HL-60/S4 (cell line): ENCODE measurements around the gene WDR5B.
"Not testable (repeated sequence)": the region's sequence is repeated elsewhere in the genome, so short reads cannot be mapped to it uniquely, and the experiment has no call there.

Experiments
- in situ Hi-C: fragments of 300-500 bp; cut with MboI; formaldehyde crosslinking; loops from 2 replicates; pipeline ENCODE4 v1.14.3; 2022; ENCODE audit warnings: low sequenced_read_pairs

Gene WDR5B

GRCh38 chr3:122415762-122416654, at the start of gene WDR5B:
WDR5B (minus strand) TSS chr3:122416062; CDS start chr3:122415528, 534 bp downstream.
- in situ Hi-C loops: no loop called here

- in situ Hi-C loops: no loop called here
Measured at GRCh38 chr3:122464659-122465058, 48.8 kb upstream of the WDR5B start.

- in situ Hi-C loops: no loop called here
Measured at GRCh38 chr3:122462406-122462805, 46.5 kb upstream of the WDR5B start.

GRCh38 chr3:122461806-122462205, 45.9 kb upstream of the WDR5B start:
- in situ Hi-C loops: no loop called here

DNA sequence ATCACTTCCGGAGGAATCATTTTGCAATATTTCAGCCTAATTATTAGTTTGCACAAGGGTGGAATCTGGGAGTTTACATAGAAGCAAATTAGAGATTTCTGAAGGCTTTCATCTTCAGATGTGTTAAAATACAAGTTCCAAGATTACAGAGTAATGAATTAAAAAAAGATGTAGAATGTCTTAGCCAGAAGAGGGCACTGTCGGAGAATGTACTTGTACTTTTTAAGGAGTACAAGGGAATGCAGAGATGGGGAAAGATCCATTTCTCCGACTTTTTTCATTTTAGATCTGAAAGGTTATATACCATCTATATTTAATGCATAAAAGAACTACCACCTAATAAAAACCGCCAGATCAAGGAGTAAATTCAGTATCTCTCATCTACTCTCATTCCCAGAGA, 43.1 kb upstream of the WDR5B start:
- in situ Hi-C loops: no loop called here

GRCh38 chr3:122457706-122458105, 41.8 kb upstream of the WDR5B start:
- in situ Hi-C loops: no loop called here

DNA sequence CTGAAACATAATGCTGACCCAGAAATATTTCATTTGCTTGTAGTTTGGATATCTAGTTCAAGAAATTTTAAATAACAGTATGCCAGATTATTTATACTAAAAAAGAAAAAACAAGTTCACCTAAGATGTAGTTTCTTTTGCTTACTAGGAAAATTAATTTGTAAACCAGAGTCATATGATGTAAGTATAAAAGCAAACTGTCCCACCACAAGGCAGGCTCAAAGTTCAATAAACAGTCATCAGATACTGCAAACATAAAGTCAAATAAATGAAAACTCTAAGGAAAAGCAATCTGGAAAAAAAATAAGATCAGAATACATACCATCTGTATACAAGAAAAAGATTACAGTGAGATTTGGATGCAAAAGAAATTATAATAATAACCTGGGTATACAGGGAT, 40.2 kb upstream of the WDR5B start:
- in situ Hi-C loops: no loop called here

- in situ Hi-C loops: no loop called here
Measured at GRCh38 chr3:122451371-122451770, 35.5 kb upstream of the WDR5B start.

GRCh38 chr3:122448218-122448617, 32.4 kb upstream of the WDR5B start:
- in situ Hi-C loops: not testable (repeated sequence)

- in situ Hi-C loops: not testable (repeated sequence)
Measured at GRCh38 chr3:122444491-122444887, 28.6 kb upstream of the WDR5B start.

GRCh38 chr3:122443762-122444490, 28.1 kb upstream of the WDR5B start:
- in situ Hi-C loops: not testable (repeated sequence)

GRCh38 chr3:122443090-122443489, 27.2 kb upstream of the WDR5B start:
- in situ Hi-C loops: no loop called here

DNA sequence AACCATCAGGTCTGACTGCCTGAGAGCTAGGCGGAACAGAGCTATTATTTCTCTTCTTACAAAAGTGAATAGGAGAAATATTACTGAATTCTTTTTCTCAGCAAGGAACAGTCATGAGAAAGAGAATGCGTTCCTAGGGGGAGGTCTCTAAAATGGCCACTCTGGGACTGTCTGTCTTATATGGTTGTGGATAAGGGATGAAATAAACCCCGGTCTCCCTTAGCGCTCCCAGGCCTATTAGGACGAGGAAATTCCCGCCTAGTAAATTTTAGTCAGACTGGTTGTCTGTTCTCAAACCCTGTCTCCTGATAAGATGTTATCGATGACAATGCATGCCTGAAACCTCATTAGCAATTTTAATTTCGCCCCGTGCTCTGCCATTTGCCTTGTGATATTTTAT, 20.1 kb upstream of the WDR5B start:
- in situ Hi-C loops: no loop called here

GRCh38 chr3:122430371-122430770, 14.5 kb upstream of the WDR5B start:
- in situ Hi-C loops: no loop called here

- in situ Hi-C loops: no loop called here
Measured at GRCh38 chr3:122427857-122428471, 12.1 kb upstream of the WDR5B start.

GRCh38 chr3:122421836-122422235, 6.0 kb upstream of the WDR5B start:
- in situ Hi-C loops: no loop called here

DNA sequence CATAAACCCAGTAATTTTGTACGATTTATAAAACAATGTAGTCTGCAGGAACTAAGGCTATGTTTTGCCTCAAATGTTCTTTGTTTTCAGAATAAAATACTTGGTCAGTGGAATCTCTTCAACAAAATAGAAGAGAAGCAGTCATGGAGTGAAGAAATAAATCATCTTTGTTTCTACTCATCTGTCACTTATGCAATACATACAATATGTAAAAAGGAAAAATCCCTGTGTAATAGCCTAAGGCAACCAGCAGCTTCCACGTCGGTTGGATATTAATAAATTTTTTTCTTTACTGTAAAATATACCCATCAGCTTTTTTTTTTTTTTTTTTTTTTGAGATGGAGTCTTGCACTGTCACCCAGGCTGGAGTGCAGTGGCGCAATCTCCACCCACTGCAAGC, 5.2 kb upstream of the WDR5B start:
- in situ Hi-C loops: no loop called here

DNA sequence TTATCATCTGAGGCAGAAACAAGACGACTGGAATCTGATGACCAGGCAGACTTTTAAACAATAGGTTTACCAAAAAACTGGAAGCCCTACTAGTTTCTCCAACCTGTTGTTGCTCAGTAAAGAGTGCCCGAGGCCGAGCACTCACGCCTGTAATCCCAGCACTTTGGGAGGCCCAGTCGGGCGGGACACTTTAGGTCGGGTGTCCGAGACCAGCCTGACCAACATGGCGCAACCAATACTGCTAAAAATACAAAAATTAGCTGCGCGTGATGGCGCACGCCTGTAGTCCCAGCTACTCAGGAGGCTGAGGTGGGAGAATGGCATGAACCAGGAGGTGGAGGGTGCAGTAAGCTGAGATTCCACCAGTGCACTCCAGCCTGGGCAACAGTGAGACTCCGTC, 1.1 kb upstream of the WDR5B start:
- in situ Hi-C loops: no loop called here

DNA sequence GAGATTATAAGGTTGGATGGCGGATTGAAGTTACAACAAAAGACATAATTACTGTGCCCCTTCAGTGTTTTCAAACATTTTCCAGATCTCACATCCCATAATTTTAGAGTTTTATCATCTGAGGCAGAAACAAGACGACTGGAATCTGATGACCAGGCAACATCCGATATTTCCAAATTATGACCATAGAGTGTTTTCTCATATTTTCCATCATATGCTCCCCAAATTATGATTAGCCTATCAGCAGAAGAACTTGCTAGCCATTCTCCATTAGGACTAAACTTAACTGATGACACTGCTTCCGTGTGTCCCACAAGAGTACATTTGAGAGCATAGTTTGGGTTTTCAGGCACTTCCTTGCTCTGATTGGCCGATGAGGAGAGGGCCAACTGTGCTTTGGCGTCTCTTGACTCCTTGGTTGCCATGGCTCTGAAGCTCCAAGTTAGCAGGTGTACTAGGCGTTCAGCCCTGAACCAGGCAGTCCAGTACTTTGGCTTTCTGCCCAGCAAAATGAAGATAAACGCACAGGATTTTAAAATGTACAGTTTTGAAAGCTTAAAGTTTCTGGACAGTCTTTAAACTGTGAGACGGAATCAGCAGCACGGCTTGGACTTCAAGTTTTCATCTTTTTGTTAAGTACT, 638 bp downstream of the WDR5B start:
- in situ Hi-C loops: no loop called here

DNA sequence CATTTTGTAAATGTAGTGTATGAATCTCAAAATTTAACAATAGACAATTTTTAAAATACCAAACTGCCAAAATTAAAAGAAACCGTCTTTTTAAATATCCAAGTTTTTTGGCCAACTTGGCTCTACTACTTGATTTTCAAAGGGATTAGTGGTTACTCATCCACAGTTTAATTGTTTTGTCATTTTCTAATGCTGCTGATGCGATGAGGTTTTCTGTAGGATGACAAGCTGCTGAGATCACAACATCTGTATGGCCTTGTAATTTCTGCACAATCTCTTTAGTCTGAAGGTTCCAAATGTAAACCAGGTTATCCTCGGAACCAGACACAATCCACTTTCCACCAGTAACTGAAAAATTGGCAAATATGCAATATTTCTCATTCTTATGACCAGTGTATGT, 1.5 kb downstream of the WDR5B start:
- in situ Hi-C loops: no loop called here

DNA sequence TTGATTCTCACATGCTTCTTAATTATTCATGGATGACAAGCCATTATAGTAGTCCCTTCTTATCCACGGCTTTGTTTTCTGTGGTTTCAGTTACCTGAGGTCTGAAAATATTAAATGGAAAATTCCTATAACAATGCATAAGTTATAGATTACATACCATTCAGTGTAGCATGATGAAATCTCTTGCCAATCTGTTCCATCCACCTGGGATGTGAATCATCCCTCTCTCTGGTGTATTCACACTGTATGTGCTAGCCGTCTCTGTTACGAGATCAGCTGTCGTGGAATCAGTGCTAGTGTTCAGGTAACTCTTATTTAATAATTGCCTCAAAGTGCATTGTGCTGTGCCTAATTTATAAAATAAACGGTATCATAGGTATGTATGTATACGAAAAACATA, 5.2 kb downstream of the WDR5B start:
- in situ Hi-C loops: no loop called here
